OCI-LY1 (cell line): ENCODE measurements around the gene C1orf50.

Source experiments
- EZH2 ChIP-seq: fragments of 200-600 bp; sonication (generic), shearing (Covaris generic); IDR thresholded peaks from 2 replicates; pipeline ENCODE4 v1.8.0; 2017; ENCODE audit warnings: borderline replicate concordance, mixed run types, mild to moderate bottlenecking, antibody characterized with exemption, low read length, moderate library complexity, mixed read lengths
- TF ChIP-seq, protein P1 (sequence below): fragments of 200-600 bp; sonication (generic), shearing (Covaris generic); IDR thresholded peaks from 2 replicates; pipeline ENCODE4 v1.5.1; 2017; ENCODE audit warnings: mild to moderate bottlenecking, antibody characterized with exemption, low read length, moderate library complexity, mixed read lengths

DNA sequence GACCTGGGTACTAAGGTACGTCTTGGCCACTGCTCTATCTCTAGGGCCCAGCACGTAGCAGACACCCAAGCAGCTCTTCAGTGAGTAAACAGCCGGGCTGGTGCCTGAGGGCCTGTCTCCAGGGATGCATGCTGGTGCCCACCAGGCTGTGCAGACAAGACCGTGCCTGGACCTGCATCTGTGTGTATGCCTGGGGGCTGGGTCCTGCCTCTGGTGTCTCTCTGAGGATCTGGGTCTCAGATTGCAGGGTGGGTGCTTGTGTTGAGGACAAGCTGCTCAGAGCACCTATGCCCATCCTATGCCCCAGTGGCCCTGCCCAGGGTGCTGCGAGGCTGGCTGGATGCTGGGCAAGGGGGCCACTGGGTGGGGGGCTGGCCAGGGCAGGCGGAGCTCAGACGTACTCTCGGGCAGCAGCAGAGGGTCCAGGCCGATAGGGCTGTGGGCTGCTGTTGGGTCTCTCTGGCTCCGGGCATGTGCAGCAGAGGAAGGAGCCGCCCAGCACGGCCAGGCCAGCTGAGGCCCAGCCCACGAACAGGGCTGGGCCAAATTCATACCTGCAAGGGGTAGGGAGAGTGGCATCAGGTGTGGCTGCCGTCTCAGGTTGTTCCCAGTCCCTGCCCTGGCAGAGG lies 31.5 kb upstream of the C1orf50 start:
- TF ChIP-seq, protein P1, sequence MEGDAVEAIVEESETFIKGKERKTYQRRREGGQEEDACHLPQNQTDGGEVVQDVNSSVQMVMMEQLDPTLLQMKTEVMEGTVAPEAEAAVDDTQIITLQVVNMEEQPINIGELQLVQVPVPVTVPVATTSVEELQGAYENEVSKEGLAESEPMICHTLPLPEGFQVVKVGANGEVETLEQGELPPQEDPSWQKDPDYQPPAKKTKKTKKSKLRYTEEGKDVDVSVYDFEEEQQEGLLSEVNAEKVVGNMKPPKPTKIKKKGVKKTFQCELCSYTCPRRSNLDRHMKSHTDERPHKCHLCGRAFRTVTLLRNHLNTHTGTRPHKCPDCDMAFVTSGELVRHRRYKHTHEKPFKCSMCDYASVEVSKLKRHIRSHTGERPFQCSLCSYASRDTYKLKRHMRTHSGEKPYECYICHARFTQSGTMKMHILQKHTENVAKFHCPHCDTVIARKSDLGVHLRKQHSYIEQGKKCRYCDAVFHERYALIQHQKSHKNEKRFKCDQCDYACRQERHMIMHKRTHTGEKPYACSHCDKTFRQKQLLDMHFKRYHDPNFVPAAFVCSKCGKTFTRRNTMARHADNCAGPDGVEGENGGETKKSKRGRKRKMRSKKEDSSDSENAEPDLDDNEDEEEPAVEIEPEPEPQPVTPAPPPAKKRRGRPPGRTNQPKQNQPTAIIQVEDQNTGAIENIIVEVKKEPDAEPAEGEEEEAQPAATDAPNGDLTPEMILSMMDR: no peak
- no peak for TF ChIP-seq EZH2
